HG03520 (cell line): ENCODE measurements around the gene CASTOR1.

Experiments used
- ATAC-seq: cut with Tn5 transposase; IDR thresholded peaks from one replicate; pipeline ENCODE4 v1.9.1; 2021; ENCODE audit warnings: mild to moderate bottlenecking, moderate library complexity; ENCODE audit not compliant: unreplicated experiment

The CASTOR1 gene

GRCh38 chr22:30286331-30286730, 3.0 kb downstream of the CASTOR1 start:
- ATAC-seq = no peak

DNA sequence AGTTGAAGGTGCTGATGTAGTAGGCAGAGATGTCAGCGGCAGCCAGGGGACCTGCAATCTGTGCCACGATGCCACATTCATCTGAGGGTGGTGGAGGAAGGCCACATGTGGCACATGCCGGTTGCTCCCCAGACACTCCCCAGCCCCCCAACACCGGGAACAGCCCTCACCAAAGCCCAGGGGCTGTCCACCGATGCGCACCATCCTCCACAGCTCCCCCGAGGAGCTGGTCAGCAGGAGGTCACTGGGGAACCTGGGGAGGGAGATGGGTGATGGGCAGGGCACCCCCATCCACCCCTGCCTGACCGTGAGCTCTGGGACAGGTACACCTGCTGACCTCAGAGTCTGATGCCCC, 3.5 kb downstream of the CASTOR1 start:
- ATAC-seq = no peak

- no peak for ATAC-seq
Observed at GRCh38 chr22:30285176-30285845, 4.0 kb downstream of the CASTOR1 start.

DNA sequence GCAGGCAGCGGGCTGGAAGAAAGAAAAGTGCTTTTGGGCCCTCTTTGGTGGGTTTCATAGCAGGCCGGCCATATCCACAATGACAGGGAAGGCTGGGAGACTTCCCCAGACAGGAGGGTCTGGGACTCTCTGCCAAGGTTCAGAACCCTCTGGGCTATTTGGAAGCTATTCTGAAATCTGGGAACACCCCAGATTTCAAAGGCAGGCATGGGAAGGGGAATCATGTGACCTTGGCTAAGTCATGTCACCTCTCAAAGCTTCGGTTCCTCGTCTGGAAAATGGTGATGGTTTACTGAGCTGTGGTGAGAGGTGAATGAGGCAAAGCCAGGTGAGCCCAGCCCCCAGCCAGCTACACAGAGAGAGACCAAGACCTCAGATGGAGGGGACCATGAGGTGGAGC, 4.6 kb downstream of the CASTOR1 start:
- no peak for ATAC-seq

- ATAC-seq = no peak
Observed at GRCh38 chr22:30284172-30284571, 5.1 kb downstream of the CASTOR1 start.

GRCh38 chr22:30283342-30283741, 6.0 kb downstream of the CASTOR1 start:
- ATAC-seq = no peak

DNA sequence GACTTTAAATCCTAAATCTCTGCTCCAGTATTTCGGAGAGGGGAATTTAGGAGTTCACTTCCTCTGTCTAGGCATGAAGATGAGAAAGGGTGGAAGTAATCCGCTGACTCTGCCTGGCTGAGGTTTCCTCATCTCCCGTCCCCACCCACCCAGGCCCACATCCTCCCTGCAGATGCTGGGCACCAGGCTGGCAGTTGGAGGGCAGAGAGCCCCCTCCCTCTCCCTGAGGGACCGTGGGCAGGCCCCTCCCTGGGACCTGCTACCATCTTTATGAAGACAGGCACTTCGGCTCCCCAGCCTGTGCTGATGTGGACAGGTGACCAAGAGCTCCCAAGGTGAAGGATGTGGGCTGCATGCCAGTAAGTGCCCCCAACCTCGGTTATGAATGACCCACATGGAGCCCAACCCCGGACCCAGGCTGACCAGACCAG, 6.7 kb downstream of the CASTOR1 start:
- no peak for ATAC-seq

- no peak for ATAC-seq
Observed at GRCh38 chr22:30280505-30280904, 8.8 kb downstream of the CASTOR1 start.

- no peak for ATAC-seq
Observed at GRCh38 chr22:30279932-30280331, 9.4 kb downstream of the CASTOR1 start.

DNA sequence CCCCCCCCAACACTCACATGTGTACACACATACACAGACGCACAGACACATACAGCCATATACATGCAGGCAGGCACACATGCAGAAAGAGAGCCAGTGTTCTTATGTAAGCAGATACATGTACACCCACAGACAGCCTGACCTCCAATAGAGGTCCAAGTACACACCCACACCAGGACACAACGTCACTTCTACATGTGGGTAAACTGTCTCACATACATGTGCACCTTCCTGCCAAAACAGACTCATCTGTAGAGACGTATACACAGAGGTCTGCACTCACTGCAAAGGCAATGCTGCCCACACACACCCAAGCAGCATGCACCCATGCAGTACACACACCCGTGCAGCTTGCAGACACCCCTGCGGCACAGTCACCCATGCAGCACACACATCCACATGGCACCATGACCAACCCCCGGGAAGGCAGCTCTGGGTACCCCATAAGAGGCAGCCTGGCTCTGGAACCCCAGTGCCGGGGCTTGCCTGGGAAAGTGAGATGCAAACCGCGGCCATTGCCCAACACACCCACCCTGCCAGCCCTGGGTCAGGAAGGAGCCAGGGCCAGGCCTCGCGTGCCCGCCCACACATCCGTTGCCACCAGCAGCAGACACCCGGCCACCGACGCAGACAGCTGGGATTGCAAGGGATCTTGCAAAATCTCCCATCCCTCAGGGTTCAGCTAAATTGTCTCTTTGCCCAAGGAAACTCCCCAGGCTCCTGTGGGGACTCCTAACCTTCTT, 10.1 kb downstream of the CASTOR1 start:
- ATAC-seq = no peak

- ATAC-seq = no peak
Observed at GRCh38 chr22:30277547-30278344, 11.6 kb downstream of the CASTOR1 start.

DNA sequence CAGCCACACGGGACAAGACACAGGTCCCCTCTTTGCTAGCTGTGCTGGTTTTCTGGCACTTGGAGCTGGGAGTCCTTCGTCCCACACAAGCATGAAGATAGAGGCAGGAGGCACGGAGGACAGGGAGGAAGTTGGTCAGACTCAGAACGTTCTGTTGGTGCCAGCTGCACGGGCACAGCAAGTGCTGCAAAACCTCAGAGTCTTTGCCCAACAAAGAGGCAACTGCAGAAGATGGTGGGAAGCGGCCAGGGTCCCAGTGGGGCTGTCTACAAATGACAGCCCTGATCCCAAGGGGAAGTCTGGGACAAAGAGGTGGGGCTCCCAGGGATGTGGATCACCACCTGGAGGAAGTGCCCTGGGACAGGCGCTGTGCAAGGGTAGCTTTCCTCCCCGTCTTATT, 13.3 kb downstream of the CASTOR1 start:
- ATAC-seq = no peak

DNA sequence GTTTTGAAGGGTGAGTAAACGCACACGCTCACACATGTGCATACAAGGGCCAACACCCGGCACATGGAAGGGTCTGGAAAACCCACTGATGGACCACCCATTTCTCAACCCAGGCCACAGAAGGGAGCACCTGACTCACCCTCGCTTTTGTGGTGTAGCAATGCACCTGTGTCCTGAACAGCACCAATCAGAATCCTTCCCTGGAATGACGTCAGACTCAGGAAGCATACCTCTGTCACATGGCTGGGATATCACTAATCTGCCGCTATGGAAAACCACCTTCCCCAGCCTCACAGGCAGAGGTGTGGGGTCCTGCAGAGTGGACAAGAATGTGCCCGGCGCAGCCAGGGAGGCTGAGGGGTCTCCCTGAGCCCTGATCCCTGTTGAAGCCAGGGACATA, 13.7 kb downstream of the CASTOR1 start:
- no peak for ATAC-seq

DNA sequence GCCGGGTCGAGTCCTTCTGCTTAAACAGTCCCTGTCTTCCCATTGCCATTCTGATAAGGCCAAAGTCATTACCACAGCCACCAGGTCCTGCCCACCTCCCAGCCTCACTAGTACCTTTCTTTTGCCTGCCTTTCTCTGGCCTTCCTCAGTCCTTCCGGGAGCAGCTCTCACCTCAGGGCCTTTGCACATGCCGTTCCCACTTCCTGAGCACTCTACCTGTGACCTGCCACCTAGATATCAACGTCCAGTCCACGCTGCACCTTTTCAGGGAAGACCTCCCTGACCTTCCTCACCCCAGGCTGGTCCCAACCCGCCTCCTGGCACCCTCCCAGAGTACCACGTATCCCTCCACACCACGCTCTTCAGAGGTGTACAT, 14.9 kb downstream of the CASTOR1 start:
- ATAC-seq = no peak

DNA sequence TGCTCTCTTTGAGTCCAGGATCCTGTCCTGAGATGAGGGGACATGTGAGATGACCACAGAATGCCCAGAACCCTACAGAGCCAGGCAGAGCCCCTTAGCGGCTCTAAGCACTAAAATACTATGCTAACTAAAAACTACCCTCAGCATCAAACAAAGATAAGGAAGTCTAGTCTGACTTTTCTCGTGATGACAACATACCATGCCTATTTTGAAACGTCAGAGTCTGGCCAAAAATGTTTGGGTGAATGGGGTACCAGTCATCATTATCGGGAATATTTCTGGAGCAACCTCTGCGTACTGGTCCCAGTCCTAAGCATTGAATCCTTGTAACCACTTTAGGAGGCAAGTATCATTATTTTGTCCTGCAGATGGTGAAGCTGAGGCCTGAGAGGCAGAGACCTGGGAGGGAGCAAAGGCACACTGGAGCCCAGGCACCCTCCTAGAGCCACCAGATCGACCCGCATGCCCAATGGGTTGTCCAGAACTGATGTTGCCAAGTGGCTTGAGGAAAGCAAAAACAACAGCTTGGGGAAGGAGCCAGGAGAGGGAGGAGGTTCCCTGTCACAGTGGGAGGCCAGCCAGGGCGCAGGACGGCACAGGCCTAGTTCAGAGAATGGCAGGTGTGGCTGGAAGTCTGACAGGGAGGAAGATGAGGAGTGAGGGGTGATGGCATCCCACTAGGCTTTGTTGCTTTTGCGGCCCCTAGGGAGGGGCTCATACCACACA, 15.4 kb downstream of the CASTOR1 start:
- no peak for ATAC-seq

DNA sequence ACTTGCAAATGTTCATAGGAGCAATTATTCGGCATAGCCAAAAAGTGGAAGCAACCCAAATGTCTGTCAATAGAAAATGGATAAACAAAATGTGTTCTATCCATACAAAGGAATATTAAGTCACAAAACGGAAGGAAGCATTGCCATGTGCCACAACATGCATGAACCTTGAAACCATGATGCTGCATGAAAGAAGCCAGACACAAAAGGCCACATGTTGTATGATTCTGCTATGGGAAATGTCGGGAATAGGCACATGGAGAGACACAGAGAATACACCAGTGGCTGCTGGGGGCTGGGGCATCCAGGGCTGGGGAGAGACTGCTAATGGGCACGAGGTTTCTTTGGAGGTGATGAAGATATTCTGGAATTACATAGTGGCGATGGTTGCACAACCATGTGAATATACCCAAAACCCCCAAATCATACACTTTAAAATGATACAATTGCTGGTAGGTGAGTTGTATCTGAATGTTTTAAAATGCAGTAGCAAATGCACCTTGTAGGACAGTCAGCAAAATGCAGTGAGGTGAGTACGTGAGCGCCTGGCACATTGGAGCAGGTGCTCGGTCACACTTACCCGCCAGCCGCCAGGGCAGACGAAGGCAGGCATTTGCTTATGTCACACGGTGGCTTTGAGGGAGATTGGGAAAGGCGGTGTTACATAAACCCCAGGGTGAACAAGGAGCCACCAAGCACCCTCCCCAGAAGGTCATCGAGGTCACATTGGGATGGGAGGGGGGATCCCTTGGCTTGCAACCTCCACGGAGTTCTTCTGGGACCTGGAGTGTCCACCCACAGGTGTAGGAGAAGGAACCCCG, 16.3 kb downstream of the CASTOR1 start:
- no peak for ATAC-seq

GRCh38 chr22:30270832-30271231, 18.5 kb downstream of the CASTOR1 start:
- no peak for ATAC-seq

DNA sequence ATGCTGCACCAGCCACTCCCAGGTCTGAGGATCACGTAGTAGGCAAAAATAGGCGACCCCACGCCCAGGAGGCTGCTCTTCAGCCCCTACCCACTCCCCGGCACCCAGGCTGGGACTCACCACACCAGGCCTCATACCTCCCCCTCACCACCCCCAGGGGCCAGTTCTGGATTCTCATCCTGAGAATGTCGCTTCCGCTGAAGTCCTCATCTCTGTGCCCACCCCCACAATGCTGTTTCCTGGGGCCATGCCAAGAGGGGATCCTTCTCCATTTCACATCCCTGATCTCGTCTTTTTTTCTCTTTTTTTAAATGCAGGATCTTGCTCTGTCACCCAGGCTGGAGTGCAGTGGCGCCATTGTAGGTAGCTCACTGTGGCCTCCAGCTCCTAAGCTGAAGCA, 21.0 kb downstream of the CASTOR1 start:
- no peak for ATAC-seq

DNA sequence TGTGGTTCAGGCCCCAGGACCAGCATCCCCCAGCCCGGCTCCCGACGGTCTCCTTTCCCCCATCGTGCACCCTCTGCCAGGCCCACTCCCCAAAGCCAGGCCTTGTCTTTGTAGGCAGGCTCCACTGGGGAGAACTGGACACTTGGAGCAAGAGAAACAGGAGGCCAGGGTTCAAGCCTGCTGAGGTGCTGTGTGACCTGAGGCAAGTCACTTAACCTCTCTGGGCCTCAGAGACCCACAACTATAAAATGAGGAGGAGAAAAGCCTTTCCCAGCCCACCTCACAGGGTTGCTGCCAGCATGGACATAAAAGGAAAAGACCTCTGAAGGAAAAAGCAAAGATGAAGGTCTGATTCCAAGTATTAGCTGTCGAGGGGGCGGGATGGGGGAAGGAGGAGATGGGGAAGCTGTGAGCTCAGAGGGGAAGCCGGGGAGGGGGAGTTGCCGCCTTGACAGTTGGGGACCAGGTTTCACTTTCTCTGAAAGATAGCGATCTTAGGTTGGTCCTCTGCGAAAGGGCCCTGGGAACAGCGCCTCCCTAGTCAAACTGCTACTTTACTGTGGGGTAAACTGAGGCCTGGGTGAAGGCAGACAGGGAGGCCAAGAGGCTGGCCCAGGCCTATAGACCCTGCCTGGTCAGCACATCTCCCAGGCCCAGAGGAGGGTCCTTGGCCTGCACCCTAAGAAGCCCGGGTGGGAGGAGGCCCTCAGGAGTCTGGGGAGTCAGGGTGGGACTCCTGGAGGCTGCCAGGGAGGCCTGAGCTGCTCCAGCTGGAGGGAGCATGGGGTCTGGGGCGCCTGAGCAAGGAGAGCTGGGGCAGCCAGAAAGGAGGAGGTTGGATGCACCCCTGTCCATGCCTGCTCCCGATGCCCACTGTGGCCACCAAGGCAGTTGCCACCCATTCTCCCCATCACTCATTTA, 21.7 kb downstream of the CASTOR1 start:
- no peak for ATAC-seq
